Measurements from ENCODE around the gene PITHD1.
"Not testable (repeated sequence)": the region's sequence is repeated elsewhere in the genome, so short reads cannot be mapped to it uniquely, and the experiment has no call there.

Gene PITHD1

DNA sequence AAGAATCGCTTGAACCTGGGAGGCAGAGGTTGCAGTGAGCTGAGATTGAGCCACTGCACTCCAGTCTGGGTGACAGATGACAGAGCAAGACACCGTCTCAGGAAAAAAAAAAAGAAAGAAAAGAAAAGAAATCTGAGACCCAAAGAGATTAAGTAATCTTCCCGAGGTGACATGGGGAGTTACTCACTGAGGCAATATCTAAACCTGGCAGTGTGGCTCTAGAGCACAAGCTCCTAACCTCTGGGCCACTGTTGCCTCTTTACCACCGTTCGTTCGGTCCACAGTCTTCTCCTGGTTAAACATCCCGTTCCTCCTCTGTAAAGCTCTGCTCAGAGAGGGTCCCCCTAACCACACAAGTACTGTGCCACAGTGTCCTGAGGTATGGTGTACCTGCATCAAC lies 45.5 kb downstream of the PITHD1 start:
- H3K4me3 ChIP-seq (ENCODE audit: low read depth, low read length): no peak overlapping the region

DNA sequence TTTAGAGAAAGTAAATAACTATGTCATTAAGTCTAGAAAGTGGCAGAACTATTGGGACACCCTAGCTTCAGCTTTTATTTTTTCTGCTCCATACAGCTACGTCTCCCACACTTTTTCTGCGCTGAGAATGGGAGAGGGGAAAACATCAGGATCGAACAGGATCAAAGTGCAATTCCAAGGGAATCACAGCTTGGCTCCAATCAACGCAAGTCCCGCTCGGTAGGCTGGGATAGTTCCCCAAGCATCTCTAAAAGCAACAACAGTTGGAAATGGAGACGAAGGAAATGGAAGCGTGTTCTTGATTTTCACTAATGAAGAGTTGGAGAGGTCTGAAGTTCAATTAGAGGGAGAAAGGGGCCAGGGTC lies 46.5 kb downstream of the PITHD1 start:
- H3K4me3 ChIP-seq (ENCODE audit: low read depth, low read length): peak overlapping the region; percentile 74

DNA sequence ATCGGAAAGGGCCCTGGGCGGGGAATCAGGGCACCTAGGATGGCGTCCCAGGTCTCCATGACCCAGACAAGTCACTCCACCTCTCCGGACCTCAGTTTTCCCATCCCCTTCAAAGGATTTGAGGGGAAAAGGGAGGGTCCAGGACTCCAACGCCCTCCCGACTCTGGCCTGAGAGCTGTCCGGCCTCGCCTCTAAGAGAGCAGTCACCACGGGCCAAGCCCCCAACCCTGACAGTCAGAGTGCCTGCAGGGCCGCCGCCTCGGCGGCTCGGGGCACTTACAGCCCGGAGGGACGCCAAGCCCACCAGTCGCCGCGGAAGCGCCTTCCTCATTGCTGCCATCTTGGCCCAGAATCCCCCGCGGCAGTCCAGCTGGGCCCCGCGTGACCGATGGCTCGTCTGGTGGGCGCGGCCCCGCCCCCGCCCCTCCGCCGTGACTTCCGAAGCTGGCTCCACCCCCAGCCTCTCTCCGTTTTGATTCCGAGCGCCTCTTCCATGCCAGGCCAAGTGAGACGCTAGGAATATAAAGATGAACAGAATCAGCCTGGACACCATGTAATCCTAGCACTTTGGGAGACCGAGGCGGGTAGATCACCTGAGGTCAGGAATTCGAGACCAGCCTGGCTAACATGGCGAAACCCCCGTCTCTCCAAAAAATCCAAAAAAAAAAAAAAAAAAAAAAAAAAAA lies 47.0 kb downstream of the PITHD1 start, which contains the start of gene HMGCL:
Gene HMGCL, minus strand, starts transcription at position 354 of the 686 bp plus-strand sequence. Its CDS starts 14 bp downstream, at position 340.
- H3K4me3 ChIP-seq (ENCODE audit: low read depth, low read length): peak within 1 kb of the TSS; percentile 74

DNA sequence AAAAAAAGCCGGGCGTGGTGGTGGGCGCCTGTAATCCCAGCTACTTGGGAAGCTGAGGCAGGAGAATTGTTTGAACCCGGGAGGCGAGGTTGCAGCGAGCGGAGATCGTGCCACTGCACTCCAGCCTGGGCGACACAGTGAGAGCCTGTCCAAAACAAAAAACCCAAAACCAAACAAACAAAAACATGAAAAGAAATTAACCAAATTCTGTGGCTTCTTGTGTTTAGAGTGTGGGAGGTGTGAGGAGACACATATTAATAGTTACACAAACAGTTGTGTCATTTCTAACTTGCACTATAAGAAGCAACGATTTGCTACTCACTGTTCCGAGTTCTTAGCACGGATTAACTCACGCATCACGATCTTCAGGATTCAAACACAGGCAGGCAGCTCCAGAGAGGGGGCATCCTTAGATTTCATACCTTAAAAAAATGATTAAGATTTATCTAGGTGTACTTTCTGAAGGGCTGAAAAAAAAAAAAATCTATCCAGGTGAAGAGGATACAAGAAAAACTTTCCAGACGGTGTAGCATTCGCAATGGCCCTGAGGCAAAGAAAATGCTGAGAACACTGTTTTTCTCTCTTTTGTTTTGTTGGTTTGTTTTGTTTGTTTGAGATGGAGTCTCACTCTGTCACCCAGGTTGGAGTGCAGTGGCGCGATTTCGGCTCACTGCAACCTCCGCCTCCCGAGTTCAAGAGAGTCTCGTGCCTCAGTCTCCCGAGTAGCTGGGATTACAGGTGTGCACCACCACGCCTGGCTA lies 47.7 kb downstream of the PITHD1 start:
- H3K4me3 ChIP-seq (ENCODE audit: low read depth, low read length): peak overlapping the region; percentile 74

DNA sequence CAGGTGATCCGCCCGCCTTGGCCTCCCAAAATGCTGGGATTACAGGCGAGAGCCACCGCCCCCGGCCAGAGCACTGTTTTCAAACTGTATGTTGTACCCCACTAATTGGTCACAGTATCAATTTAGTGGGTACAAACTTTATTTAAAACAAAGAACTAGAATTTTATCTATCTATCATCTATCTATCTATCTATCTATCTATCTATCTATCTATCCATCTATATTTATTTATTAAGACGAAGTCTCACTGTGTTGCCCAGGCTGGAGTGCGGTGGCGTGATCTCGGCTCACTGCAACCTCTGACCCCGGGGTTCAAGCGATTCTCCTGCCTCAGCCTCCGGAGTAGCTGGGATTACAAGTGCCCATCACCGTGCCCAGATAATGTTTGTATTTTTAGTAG lies 48.4 kb downstream of the PITHD1 start:
- not testable (repeated sequence) for H3K4me3 ChIP-seq (ENCODE audit: low read depth, low read length)

DNA sequence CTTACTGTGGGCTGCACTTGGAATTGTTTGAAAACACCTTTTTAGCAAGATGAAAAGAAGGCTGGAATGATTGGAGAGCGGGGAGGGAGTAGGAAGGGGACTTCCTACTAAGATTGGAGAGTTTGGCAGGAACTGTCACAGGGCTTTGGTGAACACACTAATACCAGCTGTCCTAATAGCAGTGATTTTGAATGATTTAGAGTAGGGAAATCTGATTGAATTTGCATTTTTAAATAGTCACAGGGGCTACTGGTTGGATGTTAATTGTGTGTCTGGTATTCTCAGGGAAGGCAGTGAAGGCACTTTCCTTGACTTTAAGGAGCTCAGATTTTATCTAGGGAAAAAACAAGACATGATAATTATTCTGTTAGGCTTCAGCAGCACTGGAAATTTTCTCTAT lies 49.5 kb downstream of the PITHD1 start:
- H3K4me3 ChIP-seq (ENCODE audit: low read depth, low read length): no peak overlapping the region

DNA sequence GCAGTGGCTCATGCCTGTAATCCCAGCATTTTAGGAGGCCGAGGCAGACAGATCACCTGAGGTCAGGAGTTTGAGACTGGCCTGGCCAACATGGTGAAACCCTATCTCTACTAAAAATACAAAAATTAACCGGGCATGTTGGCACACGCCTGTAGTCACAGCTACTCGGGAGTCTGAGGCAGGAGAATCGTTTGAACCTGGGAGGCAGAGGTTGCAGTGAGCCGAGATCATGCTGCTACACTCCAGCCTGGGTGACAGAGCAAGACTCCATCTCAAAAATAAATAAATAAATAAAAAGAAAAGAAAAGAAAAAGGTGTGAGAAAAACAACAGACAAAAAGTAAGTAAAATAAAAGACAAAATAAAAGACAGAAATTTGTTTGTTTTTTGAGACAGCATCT lies 55.9 kb downstream of the PITHD1 start:
- H3K4me3 ChIP-seq (ENCODE audit: low read depth, low read length): not testable (repeated sequence)

DNA sequence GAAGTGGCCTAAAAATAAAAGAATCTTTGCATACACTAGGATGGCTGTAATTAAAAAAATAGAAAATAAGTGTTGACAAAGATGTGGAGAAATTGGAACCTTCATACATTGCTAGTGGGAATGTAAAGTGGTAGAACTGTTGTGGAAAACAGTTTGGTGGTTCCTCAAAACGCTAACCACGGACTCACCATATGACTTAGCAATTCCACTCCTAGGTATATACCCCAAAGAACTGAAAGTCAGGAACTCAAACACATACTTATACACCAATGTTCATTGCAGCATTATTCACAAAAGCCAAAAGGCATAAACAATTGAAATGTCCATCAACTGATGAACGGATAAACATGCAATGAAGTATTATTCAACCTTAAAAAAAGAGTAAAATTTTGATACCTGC lies 57.8 kb downstream of the PITHD1 start:
- H3K4me3 ChIP-seq (ENCODE audit: low read depth, low read length): no peak overlapping the region

All from iPS-11a (cell line).